Dendritic cell treated with granulocyte-macrophage colony-stimulating factor and Interleukin-4, amounts not matched to agents 40 ng/mL and 50 ng/mL, for 4 days (primary cell): ENCODE results near the gene COBLL1.
"Not testable (repeated sequence)": the region's sequence is repeated elsewhere in the genome, so short reads cannot be mapped to it uniquely, and the experiment has no call there.

Source experiments
- H3K27ac Mint-ChIP-seq: one replicate; pipeline ENCODE4 v1.8.0; 2022; ENCODE audit warnings: mild to moderate bottlenecking, mixed read lengths
- H3K27me3 Mint-ChIP-seq: one replicate; pipeline ENCODE4 v1.8.0; 2022; ENCODE audit warnings: mild to moderate bottlenecking, mixed read lengths
- H3K36me3 Mint-ChIP-seq: one replicate; pipeline ENCODE4 v1.8.0; 2022; ENCODE audit warnings: low read depth, mixed read lengths
- H3K4me1 Mint-ChIP-seq: one replicate; pipeline ENCODE4 v1.8.0; 2022; ENCODE audit warnings: low read depth, mixed read lengths
- H3K4me3 Mint-ChIP-seq: one replicate; pipeline ENCODE4 v1.8.0; 2022; ENCODE audit warnings: mild to moderate bottlenecking, moderate library complexity, mixed read lengths
- H3K9me3 Mint-ChIP-seq: one replicate; pipeline ENCODE4 v1.8.0; 2022; ENCODE audit warnings: mixed read lengths
- intact Hi-C: fragments of 100-400 bp; cut with micrococcal nuclease; formaldehyde crosslinking; loops from one replicate; pipeline ENCODE4 v1.15.0; 2022

Gene COBLL1

GRCh38 chr2:164735309-164735919, 106.2 kb downstream of the COBLL1 start:
- no peaks in the 10 kb centered on the region for H3K36me3 Mint-ChIP-seq
- H3K4me3 Mint-ChIP-seq, result no peak overlapping the region
- H3K27ac Mint-ChIP-seq, result no peak overlapping the region
- intact Hi-C loops, result no loop called here
- H3K27me3 Mint-ChIP-seq, result no peaks in the 10 kb centered on the region
- no peaks in the 10 kb centered on the region for H3K4me1 Mint-ChIP-seq
- no peaks in the 10 kb centered on the region for H3K9me3 Mint-ChIP-seq

- Mint-ChIP-seq H3K9me3 (no peaks in the 10 kb centered on the region), H3K27ac (no peak overlapping the region), H3K4me1 (no peaks in the 10 kb centered on the region), H3K36me3 (no peaks in the 10 kb centered on the region), H3K4me3 (no peak overlapping the region), H3K27me3 (no peaks in the 10 kb centered on the region)
- intact Hi-C loops, result no loop called here
These were observed 107.4 kb downstream of the COBLL1 start for GRCh38 chr2:164734196-164734595.

GRCh38 chr2:164725542-164725941, 116.1 kb downstream of the COBLL1 start:
- intact Hi-C loops, result no loop called here
- Mint-ChIP-seq H3K4me1 (peaks cover 5% of the 10 kb centered on the region), H3K36me3 (no peaks in the 10 kb centered on the region), H3K4me3 (no peak overlapping the region), H3K9me3 (no peaks in the 10 kb centered on the region), H3K27me3 (no peaks in the 10 kb centered on the region), H3K27ac (no peak overlapping the region)

DNA sequence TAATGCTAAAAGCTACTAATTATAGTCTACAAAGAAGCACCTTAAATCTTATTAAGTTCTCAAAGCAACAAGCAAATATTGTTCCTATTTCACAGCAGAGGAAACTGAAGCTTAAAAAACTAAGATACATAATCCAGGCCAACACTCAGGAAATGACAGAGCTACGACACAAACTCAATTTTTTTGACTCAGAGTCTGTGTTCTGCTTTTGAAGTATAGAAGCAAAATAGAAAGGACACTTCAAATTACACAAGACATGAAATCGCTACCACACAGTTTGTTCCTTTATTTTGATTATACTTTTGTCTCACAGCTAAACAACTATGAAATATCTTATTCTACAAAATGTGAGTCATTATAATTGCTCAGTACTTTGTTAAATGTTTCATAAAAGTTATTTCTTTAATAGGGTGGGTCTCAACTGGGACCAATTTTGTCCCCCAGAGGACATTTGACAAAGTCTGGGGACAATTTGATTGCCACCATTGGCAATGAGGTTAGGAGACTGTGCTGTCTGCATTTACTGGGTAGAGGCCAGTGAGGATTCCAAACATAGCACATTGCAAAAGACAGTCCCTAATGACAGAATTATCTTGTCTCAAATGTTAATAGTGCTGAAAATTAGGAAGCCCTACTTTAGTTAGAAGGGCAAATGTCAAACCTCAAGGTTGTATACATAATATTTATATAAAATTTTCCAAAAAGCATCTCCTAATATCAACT, 118.8 kb downstream of the COBLL1 start:
- peaks cover 5% of the 10 kb centered on the region for H3K4me1 Mint-ChIP-seq
- intact Hi-C loops, result no loop called here
- H3K4me3 Mint-ChIP-seq, result no peak overlapping the region
- H3K9me3 Mint-ChIP-seq, result no peaks in the 10 kb centered on the region
- H3K27ac Mint-ChIP-seq, result no peak overlapping the region
- H3K27me3 Mint-ChIP-seq, result no peaks in the 10 kb centered on the region
- no peaks in the 10 kb centered on the region for H3K36me3 Mint-ChIP-seq

GRCh38 chr2:164721430-164721829, 120.2 kb downstream of the COBLL1 start:
- peaks cover 5% of the 10 kb centered on the region for H3K4me1 Mint-ChIP-seq
- H3K4me3 Mint-ChIP-seq, result no peak overlapping the region
- intact Hi-C loops, result no loop called here
- H3K27me3 Mint-ChIP-seq, result no peaks in the 10 kb centered on the region
- H3K27ac Mint-ChIP-seq, result no peak overlapping the region
- H3K9me3 Mint-ChIP-seq, result no peaks in the 10 kb centered on the region
- H3K36me3 Mint-ChIP-seq, result no peaks in the 10 kb centered on the region

- Mint-ChIP-seq H3K27ac (no peak overlapping the region), H3K4me3 (no peak overlapping the region), H3K4me1 (peaks cover 5% of the 10 kb centered on the region), H3K9me3 (no peaks in the 10 kb centered on the region), H3K36me3 (no peaks in the 10 kb centered on the region), H3K27me3 (no peaks in the 10 kb centered on the region)
- intact Hi-C loops, result loop anchor here (10.0 kb wide), 1 partner anchor 1545 kb away; no protein-coding TSS in a partner anchor
These were observed 121.4 kb downstream of the COBLL1 start for GRCh38 chr2:164719996-164720941.

- H3K27ac Mint-ChIP-seq, result no peak overlapping the region
- H3K36me3 Mint-ChIP-seq, result no peaks in the 10 kb centered on the region
- H3K9me3 Mint-ChIP-seq, result no peaks in the 10 kb centered on the region
- intact Hi-C loops, result loop anchor here (2.0 to 10.0 kb wide), 2 partner anchors 158 to 1542 kb away; no protein-coding TSS in a partner anchor
- H3K4me3 Mint-ChIP-seq, result no peak overlapping the region
- peaks cover 5% of the 10 kb centered on the region for H3K4me1 Mint-ChIP-seq
- H3K27me3 Mint-ChIP-seq, result no peaks in the 10 kb centered on the region
These were observed 124.4 kb downstream of the COBLL1 start for GRCh38 chr2:164717000-164717803.

DNA sequence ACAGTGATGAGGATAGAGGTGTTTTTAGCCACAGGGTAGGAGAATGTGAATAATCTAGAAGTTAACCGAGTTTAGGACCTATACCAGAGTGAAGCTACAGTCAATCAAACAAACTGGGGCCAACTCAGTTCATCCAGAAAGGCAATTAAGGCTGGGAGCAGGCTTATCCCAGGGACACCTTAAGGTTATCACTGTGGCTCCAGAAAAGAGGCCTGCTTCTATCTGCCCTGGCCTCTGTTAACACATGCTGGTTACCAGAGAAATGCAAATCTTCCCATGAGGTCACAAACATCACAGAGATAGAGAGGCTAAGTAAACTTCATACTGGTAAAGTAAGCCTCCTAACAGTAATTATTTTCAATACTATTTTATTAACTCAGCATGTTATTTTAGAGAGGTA, 127.2 kb downstream of the COBLL1 start:
- no peaks in the 10 kb centered on the region for H3K4me1 Mint-ChIP-seq
- intact Hi-C loops, result loop anchor here (10.0 kb wide), 1 partner anchor 1540 kb away; no protein-coding TSS in a partner anchor
- no peaks in the 10 kb centered on the region for H3K27me3 Mint-ChIP-seq
- H3K4me3 Mint-ChIP-seq, result no peak overlapping the region
- H3K36me3 Mint-ChIP-seq, result no peaks in the 10 kb centered on the region
- H3K27ac Mint-ChIP-seq, result no peak overlapping the region
- H3K9me3 Mint-ChIP-seq, result no peaks in the 10 kb centered on the region

DNA sequence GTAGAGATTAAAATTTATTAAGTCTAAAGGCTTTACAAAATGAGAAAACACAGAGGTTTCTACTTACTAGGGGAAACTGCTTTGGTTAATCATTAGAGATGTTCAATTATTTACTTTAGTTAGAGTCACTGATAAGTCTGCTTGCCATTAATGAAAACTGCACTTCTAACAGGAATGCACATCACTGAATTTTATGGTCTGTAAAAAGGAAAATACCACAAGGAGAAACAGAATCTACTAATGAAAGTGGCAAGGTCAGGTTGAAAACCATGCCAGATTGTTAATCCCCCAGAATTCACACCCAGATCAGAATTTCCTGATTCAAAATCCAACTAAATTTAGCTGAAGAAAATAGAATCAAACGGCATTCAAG, 129.9 kb downstream of the COBLL1 start:
- no peaks in the 10 kb centered on the region for H3K27me3 Mint-ChIP-seq
- H3K36me3 Mint-ChIP-seq, result no peaks in the 10 kb centered on the region
- intact Hi-C loops, result loop anchor here (10.0 kb wide), 1 partner anchor 1537 kb away; no protein-coding TSS in a partner anchor
- no peak overlapping the region for H3K27ac Mint-ChIP-seq
- H3K4me3 Mint-ChIP-seq, result no peak overlapping the region
- no peaks in the 10 kb centered on the region for H3K9me3 Mint-ChIP-seq
- H3K4me1 Mint-ChIP-seq, result no peaks in the 10 kb centered on the region

DNA sequence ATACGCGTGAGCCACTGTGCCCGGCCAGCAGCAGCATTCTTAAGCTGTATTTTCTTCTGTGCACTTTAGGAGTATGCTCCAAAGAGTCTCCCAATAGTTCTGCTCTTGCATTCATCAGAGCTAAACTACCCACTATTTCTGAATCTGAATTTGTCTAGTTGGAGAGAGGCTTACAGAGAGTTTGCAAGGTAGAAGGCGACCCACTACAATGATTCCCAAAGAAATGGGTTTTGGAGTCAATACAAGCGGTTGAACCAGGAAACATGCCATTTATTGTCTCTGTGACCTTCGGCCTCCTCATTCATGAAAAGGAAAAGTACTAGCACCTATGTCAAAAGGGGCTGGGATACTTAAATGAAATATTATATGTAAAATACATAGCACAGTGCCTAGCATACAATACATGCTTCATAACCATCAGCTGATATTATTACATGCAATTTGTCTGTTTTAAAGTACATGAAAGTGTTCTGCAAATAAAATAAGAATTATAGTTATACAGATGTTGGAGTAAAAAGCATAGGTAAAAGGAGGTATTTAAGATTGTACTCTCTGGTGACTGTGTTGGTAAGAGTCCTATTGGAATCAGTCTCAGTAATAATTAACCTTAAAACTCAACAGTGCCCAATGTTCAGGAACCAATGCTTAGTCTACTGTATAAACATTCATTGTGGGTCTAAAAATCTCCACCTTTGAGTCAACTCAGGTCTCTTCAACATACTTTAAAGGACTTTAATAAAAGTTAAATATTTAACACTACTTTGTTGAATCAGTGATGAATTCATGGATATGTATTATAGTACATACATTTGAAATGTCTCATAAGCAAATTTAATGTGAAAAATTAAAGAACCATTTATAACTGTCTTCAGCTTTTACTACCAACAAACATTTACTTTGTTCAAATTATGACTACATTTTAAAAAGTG, 130.5 kb downstream of the COBLL1 start:
- intact Hi-C loops, result loop anchor here (10.0 kb wide), 1 partner anchor 1536 kb away; no protein-coding TSS in a partner anchor
- Mint-ChIP-seq H3K27me3 (no peaks in the 10 kb centered on the region), H3K4me1 (no peaks in the 10 kb centered on the region), H3K4me3 (no peak overlapping the region), H3K27ac (no peak overlapping the region), H3K9me3 (no peaks in the 10 kb centered on the region), H3K36me3 (no peaks in the 10 kb centered on the region)

- not testable (repeated sequence) for H3K9me3 Mint-ChIP-seq, H3K27me3 Mint-ChIP-seq, H3K4me1 Mint-ChIP-seq, H3K36me3 Mint-ChIP-seq, H3K27ac Mint-ChIP-seq, H3K4me3 Mint-ChIP-seq
- intact Hi-C loops, result loop anchor here (10.0 kb wide), 1 partner anchor 1536 kb away; no protein-coding TSS in a partner anchor
These were observed 131.3 kb downstream of the COBLL1 start for GRCh38 chr2:164710252-164710836.

DNA sequence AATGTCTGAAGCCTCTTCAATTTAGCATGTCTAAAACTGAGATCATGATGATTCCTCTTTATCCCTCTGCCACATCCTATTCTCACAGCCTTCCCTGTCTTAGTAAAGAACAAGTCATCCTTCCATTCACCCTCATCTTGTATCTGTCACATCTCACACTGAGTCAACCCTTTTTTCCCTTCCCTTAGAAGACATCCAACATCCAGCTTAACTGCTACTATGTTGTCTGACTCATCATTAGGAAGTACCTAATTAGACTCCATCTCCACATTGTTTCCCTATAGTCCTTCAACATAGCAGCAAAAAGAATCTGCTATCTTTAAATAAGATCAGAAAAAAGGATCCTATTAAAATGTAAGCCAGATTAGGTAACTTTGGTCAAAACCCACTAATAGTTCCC, 135.1 kb downstream of the COBLL1 start:
- no peaks in the 10 kb centered on the region for H3K9me3 Mint-ChIP-seq
- H3K4me1 Mint-ChIP-seq, result no peaks in the 10 kb centered on the region
- intact Hi-C loops, result no loop called here
- H3K27ac Mint-ChIP-seq, result no peak overlapping the region
- H3K27me3 Mint-ChIP-seq, result no peaks in the 10 kb centered on the region
- H3K4me3 Mint-ChIP-seq, result no peak overlapping the region
- no peaks in the 10 kb centered on the region for H3K36me3 Mint-ChIP-seq
